H1 (cell line): ENCODE measurements around the gene LY6G6D. TPM values are rescaled to one million over a fixed set of nuclear protein-coding genes. Genes with fewer than 3 reads are reported as not detected.

ENCODE experiments used
- CTCF ChIA-PET: fragments of 300-600 bp; sonication (Branson Sonifier 250); formaldehyde crosslinking; loops from one replicate; lab custom pipeline; 2021; ENCODE audit not compliant: partially characterized antibody; lab: Charles Lee
- POLR2A ChIA-PET: fragments of 300-600 bp; sonication (Branson Sonifier 250); formaldehyde crosslinking; loops from one replicate; lab custom pipeline; 2021; ENCODE audit warnings: inconsistent platforms; ENCODE audit not compliant: partially characterized antibody; lab: Charles Lee
- DNase-seq, 2 experiments: peaks; one replicate each; pipeline versions ENCODE4 v3.0.0 to v3.0.0-alpha.2; 2010 to 2022; ENCODE audit warnings: low spot score in 2 of 2, low read depth in 1 of 2, mixed read lengths in 1 of 2
- FAIRE-seq: peaks from 2 replicates; lab custom pipeline; 2011; peaks lifted over from hg19 to GRCh38; lab: Jason Lieb, UNC
- H2AFZ ChIP-seq: 2 replicates; pipeline ENCODE4 v1.8.1; 2012; ENCODE audit warnings: low read length, inconsistent platforms
- H2AK5ac ChIP-seq: 2 replicates; pipeline ENCODE4 v1.6.1; 2013; ENCODE audit warnings: low read depth, low read length
- H2BK120ac ChIP-seq: replicated peaks from 2 replicates; pipeline ENCODE3; 2013; ENCODE audit warnings: low read depth, low read length, inconsistent platforms
- H2BK12ac ChIP-seq: 2 replicates; pipeline ENCODE4 v1.6.1; 2013; ENCODE audit warnings: low read depth, low read length
- H2BK15ac ChIP-seq: 2 replicates; pipeline ENCODE4 v1.6.1; 2013; ENCODE audit warnings: low read length
- H2BK20ac ChIP-seq: 2 replicates; pipeline ENCODE4 v1.6.1; 2013; ENCODE audit warnings: low read length
- H2BK5ac ChIP-seq: 2 replicates; pipeline ENCODE4 v1.6.1; 2013; ENCODE audit warnings: low read depth, low read length
- H3K14ac ChIP-seq: 2 replicates; pipeline ENCODE4 v1.6.1; 2013; ENCODE audit warnings: inconsistent platforms; ENCODE audit not compliant: insufficient read length
- H3K18ac ChIP-seq: 2 replicates; pipeline ENCODE4 v1.6.1; 2013; ENCODE audit warnings: low read length; ENCODE audit errors: extremely low read depth
- H3K23ac ChIP-seq: 2 replicates; pipeline ENCODE4 v1.6.1; 2013; ENCODE audit warnings: inconsistent platforms; ENCODE audit not compliant: insufficient read length
- H3K23me2 ChIP-seq: 2 replicates; pipeline ENCODE4 v1.6.1; 2013; ENCODE audit warnings: low read depth, low read length
- H3K27ac ChIP-seq: 2 replicates; pipeline ENCODE4 v1.6.1; 2011; ENCODE audit warnings: low read depth, low read length, inconsistent platforms
- H3K27me3 ChIP-seq, 4 experiments: replicated peaks in 1 of 4; 1 replicate in 1 of 4; 2 replicates in 3 of 4; pipeline versions ENCODE4 v1.6.1 to v1.8.1; 2011 to 2013; ENCODE audit warnings: low read length in 3 of 4, mild to moderate bottlenecking in 3 of 4, inconsistent platforms in 2 of 4, mixed read lengths in 2 of 4, moderate library complexity in 1 of 4; ENCODE audit not compliant: control insufficient read depth in 3 of 4, insufficient read depth in 3 of 4; ENCODE audit errors: extremely low read depth in 1 of 4
- H3K36me3 ChIP-seq, 4 experiments: 2 replicates each; pipeline versions ENCODE4 v1.6.1 to v1.8.1; 2011 to 2013; ENCODE audit warnings: mild to moderate bottlenecking in 4 of 4, low read length in 3 of 4, moderate library complexity in 2 of 4, control low read depth in 1 of 4, inconsistent platforms in 1 of 4; ENCODE audit not compliant: insufficient read depth in 4 of 4, control insufficient read depth in 2 of 4
- H3K4ac ChIP-seq: replicated peaks from 2 replicates; pipeline ENCODE3; 2013; ENCODE audit warnings: low read length, low read depth, mixed read lengths, inconsistent platforms; ENCODE audit not compliant: insufficient read length
- H3K4me1 ChIP-seq, 4 experiments: replicated peaks in 1 of 4; 1 replicate in 1 of 4; 2 replicates in 3 of 4; pipeline versions ENCODE4 v1.6.1 to v1.8.1; 2011 to 2013; ENCODE audit warnings: low read length in 3 of 4, inconsistent platforms in 2 of 4, mixed read lengths in 1 of 4; ENCODE audit not compliant: insufficient read depth in 4 of 4, control insufficient read depth in 3 of 4
- H3K4me2 ChIP-seq, 2 experiments: 2 replicates each; pipeline versions ENCODE4 v1.6.1 to v1.8.1; 2011 to 2013; ENCODE audit warnings: low read depth in 2 of 2, low read length in 2 of 2, control low read depth in 1 of 2, inconsistent platforms in 1 of 2, mild to moderate bottlenecking in 1 of 2; ENCODE audit not compliant: insufficient read depth in 1 of 2
- H3K4me3 ChIP-seq, 4 experiments: fragments of 200-600, 300-600 bp in 1 of 4; sonication (generic), shearing (Covaris generic), sonication (Bioruptor Twin) in 1 of 4; 2 replicates each; pipeline versions ENCODE4 v1.5.1 to v1.8.1; 2011 to 2016; ENCODE audit warnings: low read length in 4 of 4, low read depth in 3 of 4, control low read depth in 2 of 4, inconsistent platforms in 2 of 4, mild to moderate bottlenecking in 2 of 4, mixed read lengths in 1 of 4, moderate library complexity in 1 of 4; ENCODE audit not compliant: insufficient read depth in 2 of 4; ENCODE audit errors: extremely low read depth in 1 of 4
- H3K56ac ChIP-seq: replicated peaks from 2 replicates; pipeline ENCODE3; 2013; ENCODE audit warnings: low read depth, mild to moderate bottlenecking, mixed read lengths, low read length, inconsistent platforms; ENCODE audit not compliant: insufficient read length
- H3K79me1 ChIP-seq: 2 replicates; pipeline ENCODE4 v1.6.1; 2013; ENCODE audit warnings: low read depth, low read length, control low read depth
- H3K79me2 ChIP-seq, 2 experiments: 2 replicates each; pipeline versions ENCODE4 v1.6.1 to v1.8.1; 2012 to 2013; ENCODE audit warnings: low read length in 2 of 2, mild to moderate bottlenecking in 2 of 2, inconsistent platforms in 1 of 2; ENCODE audit not compliant: insufficient read depth in 2 of 2, control insufficient read depth in 1 of 2
- H3K9ac ChIP-seq, 4 experiments: replicated peaks in 1 of 4; 1 replicate in 1 of 4; 2 replicates in 3 of 4; pipeline versions ENCODE4 v1.6.1 to v1.8.1; 2011 to 2013; ENCODE audit warnings: low read depth in 3 of 4, low read length in 3 of 4, control low read depth in 2 of 4, mild to moderate bottlenecking in 2 of 4, moderate library complexity in 2 of 4, inconsistent platforms in 1 of 4; ENCODE audit errors: extremely low read depth in 1 of 4
- H3K9me3 ChIP-seq, 2 experiments: 2 replicates each; pipeline versions ENCODE4 v1.6.1 to v1.8.1; 2012 to 2013; ENCODE audit warnings: mild to moderate bottlenecking in 2 of 2, moderate library complexity in 2 of 2, control low read depth in 1 of 2, inconsistent platforms in 1 of 2, low read depth in 1 of 2, low read length in 1 of 2, mixed read lengths in 1 of 2; ENCODE audit not compliant: insufficient read depth in 2 of 2
- H4K20me1 ChIP-seq, 2 experiments: replicated peaks in 1 of 2; 2 replicates each; pipeline versions ENCODE3 to v1.8.1; 2011 to 2013; ENCODE audit warnings: inconsistent platforms in 2 of 2, low read length in 2 of 2, mild to moderate bottlenecking in 1 of 2; ENCODE audit not compliant: insufficient read depth in 2 of 2, control insufficient read depth in 1 of 2
- H4K5ac ChIP-seq: 2 replicates; pipeline ENCODE4 v1.6.1; 2013; ENCODE audit warnings: low read length, low read depth, mixed read lengths, inconsistent platforms; ENCODE audit not compliant: insufficient read length
- H4K8ac ChIP-seq: 2 replicates; pipeline ENCODE4 v1.8.0; 2013; ENCODE audit warnings: mild to moderate bottlenecking, moderate library complexity, low read length, inconsistent platforms; ENCODE audit not compliant: insufficient read depth; ENCODE audit errors: extremely low read depth
- H4K91ac ChIP-seq: replicated peaks from 2 replicates; pipeline ENCODE3; 2013; ENCODE audit warnings: low read length, mixed read lengths, inconsistent platforms; ENCODE audit not compliant: insufficient read length
- ASH2L ChIP-seq: fragments of 200-600, 300-600 bp; sonication (generic); IDR thresholded peaks from one replicate; pipeline ENCODE4 v1.7.1; 2017; ENCODE audit warnings: low read length
- RNF2 ChIP-seq: fragments of 200-900, 300-1000 bp; sonication (generic); IDR thresholded peaks from 2 replicates; pipeline ENCODE4 v1.7.1; 2016; ENCODE audit warnings: borderline replicate concordance, low read depth, mild to moderate bottlenecking, antibody characterized with exemption, low read length; ENCODE audit not compliant: poor library complexity, severe bottlenecking; ENCODE audit errors: missing control alignments
- WGBS, 2 experiments: shearing (Covaris generic) in 1 of 2; methylation state at CpG; one replicate each; pipeline versions ENCODE4 v1.1.6 to v1.1.7; 2013 to 2015; ENCODE audit warnings: low lambda C conversion rate in 2 of 2, mixed read lengths in 2 of 2, inconsistent platforms in 1 of 2, low coverage in 1 of 2, missing lambda C conversion rate in 1 of 2; ENCODE audit not compliant: insufficient replicate concordance in 2 of 2, insufficient coverage in 1 of 2, insufficient read length in 1 of 2; ENCODE audit errors: extremely low coverage in 1 of 2, missing lambda C conversion rate in 1 of 2; 5-methylcytosine and 5-hydroxymethylcytosine counted together
- polyA plus RNA-seq, 7 experiments: library from polyadenylated mRNA; depleted of rRNA in 3 of 7; stranded (reverse) in 5 of 7; unstranded in 2 of 7; fragments of >200 nt in 5 of 7; fragments of 200-250 nt in 2 of 7; gene quantifications; 1 replicate in 5 of 7; 2 replicates in 1 of 7; 4 replicates in 1 of 7; pipeline versions ENCODE4 v1.2.1 to v1.2.3, GENCODE V29; 2011 to 2013; ENCODE audit warnings: missing spikeins in 2 of 7, mixed read lengths in 2 of 7
- total RNA-seq: library from RNA; stranded (reverse); fragmentation: NEBNext Ultra II Directional; extraction: Animal tissue kit (Norgen Biotek cat#: 25700); gene quantifications from 2 replicates; pipeline ENCODE4 v1.2.1, GENCODE V29; 2021

LY6G6D gene
- total and polyA plus RNA-seq, 2 of the 8 experiments (the other 6 are each of a cell fraction or from before 2014, with no cell fraction given) = 1.8 TPM; not detected in 1

- Histone ChIP-seq H3K79me2 (no peaks in the 10 kb centered on the region), H3K56ac (no peak overlapping the region), H3K4me1 (peaks cover 11 to 30% (median 27%) of the 10 kb centered on the region in 4 experiments), H3K27me3 (no peaks in the 10 kb centered on the region; a peak in 1 of 7 replicates), H3K9me3 (no peaks in the 10 kb centered on the region), H3K4me2 (peak overlapping the region; percentile 51 to 52), H2AK5ac (no peak overlapping the region), H3K23me2 (peaks cover 3% of the 10 kb centered on the region; the same call in 1 of the 2 replicates), H4K8ac (peak overlapping the region; percentile 70; the same call in 1 of the 2 replicates), H2BK5ac (peak overlapping the region; percentile 55), H2BK15ac (peak overlapping the region; percentile 61; the same call in 1 of the 2 replicates), H4K5ac (peak overlapping the region; percentile 38), H2BK120ac (no peak overlapping the region), H3K23ac (no peak overlapping the region), H3K9ac (no peak overlapping the region), H4K20me1 (no peaks in the 10 kb centered on the region), H2BK12ac (peak overlapping the region; percentile 86; the same call in 1 of the 2 replicates), H2AFZ (peak overlapping the region; percentile 67), H3K36me3 (no peaks in the 10 kb centered on the region), H3K14ac (no peak overlapping the region), H2BK20ac (peak overlapping the region; percentile 80; the same call in 1 of the 2 replicates), H3K79me1 (no peaks in the 10 kb centered on the region), H3K4me3 (peak overlapping the region in 1 of 4 experiments; percentile 15; a peak in 3 of 8 replicates), H4K91ac (peak overlapping the region; percentile 44), H3K4ac (peak overlapping the region; percentile 19), H3K18ac (peak overlapping the region; percentile 81), H3K27ac (0 out of 2 replicates have a peak overlapping the region, but pooled peaks have one; percentile 0)
- ChIA-PET POLR2A (interaction anchor here (0.5 to 4.7 kb wide), 17 partner anchors 10 to 892 kb away, joined by 3 to 36 read pairs (median 4); partner anchors contain the start of genes ABHD16A, C6orf47, CSNK2B and DDAH2), CTCF (interaction anchor here (1.0 to 5.7 kb wide), 11 partner anchors 7 to 61 kb away, joined by 3 to 39 read pairs (median 6); partner anchors contain the start of genes DDAH2, LY6G6F and MPIG6B)
- DNase-seq (no peak), FAIRE-seq (no peak)
- 56% methylated on average over 5 of the region's 5 CpGs; no CpG with 5 or more reads in 1 of the 2 experiments for WGBS, 2 experiments
- TF ChIP-seq RNF2 = no peak
- TF ChIP-seq ASH2L = peak; percentile 38
These were observed 1.0 kb upstream of the LY6G6D start for GRCh38 chr6:31713991-31714684.
